ENCODE data around the gene HCFC2.
"Not testable (repeated sequence)": the region's sequence is repeated elsewhere in the genome, so short reads cannot be mapped to it uniquely, and the experiment has no call there.

The HCFC2 gene

GRCh38 chr12:104058802-104059201 is 5.5 kb upstream of the HCFC2 start:
- no peak for DNase-seq

DNA sequence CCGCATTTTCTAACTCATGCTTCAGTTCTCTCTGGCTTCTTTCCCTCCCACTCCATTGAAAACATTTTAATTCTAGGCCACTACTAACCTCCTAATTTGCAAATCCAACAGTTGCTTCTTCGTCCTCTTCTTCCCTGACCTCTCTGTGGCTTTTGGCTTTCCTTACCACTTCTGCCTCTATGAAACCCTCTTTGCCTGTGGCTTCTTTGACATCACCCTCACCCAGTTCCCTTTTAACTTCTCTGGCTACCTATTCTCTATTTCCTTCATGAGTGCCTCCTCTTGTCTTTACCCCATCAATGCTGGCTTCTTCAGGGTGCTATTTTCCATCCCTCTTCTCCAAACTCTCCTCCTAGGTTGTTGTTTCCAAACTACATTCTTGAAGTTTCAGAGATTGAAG is 4.4 kb upstream of the HCFC2 start:
- DNase-seq: no peak

GRCh38 chr12:104060791-104061190 is 3.5 kb upstream of the HCFC2 start:
- no peak for DNase-seq

DNA sequence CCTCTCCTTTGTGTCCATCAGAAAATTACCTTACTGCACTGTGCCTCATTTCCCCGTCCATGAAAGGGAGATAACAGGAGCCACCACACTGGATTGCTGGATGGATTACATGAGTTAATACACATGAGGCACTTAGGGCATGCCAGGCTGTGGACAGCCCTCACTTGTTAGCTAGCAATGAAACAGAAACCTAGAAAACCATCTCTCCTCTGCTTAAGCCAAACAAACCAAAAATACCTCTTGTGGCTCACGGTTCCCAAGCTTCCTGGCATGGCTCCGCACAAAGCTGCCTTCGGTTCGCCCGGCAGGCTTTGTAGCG is 660 bp upstream of the HCFC2 start:
- peak; percentile 46 for DNase-seq

GRCh38 chr12:104064842-104065427 is 604 bp downstream of the HCFC2 start:
- no peak for DNase-seq

GRCh38 chr12:104072099-104072498 is 7.8 kb downstream of the HCFC2 start:
- DNase-seq: no peak

GRCh38 chr12:104073699-104074098 is 9.4 kb downstream of the HCFC2 start:
- DNase-seq: no peak

DNA sequence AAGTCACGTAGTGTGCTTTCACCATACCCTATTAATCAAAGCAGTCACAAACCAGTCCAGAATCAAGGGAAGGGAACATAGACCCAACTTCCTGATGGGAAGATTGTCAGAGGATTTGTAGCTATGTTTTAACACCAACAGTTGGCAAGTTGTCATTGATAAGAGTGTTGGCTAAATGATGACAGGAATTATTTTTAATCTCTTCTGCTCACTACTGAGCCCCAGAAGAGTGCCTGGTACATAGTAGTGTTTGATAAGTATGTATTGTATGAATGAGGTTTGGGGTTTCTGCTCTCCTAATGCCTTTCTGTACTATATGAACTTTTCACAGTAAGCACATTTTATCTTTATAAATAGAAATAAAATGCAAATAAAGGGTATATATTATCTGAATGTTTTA is 14.7 kb downstream of the HCFC2 start:
- no peak for DNase-seq

DNA sequence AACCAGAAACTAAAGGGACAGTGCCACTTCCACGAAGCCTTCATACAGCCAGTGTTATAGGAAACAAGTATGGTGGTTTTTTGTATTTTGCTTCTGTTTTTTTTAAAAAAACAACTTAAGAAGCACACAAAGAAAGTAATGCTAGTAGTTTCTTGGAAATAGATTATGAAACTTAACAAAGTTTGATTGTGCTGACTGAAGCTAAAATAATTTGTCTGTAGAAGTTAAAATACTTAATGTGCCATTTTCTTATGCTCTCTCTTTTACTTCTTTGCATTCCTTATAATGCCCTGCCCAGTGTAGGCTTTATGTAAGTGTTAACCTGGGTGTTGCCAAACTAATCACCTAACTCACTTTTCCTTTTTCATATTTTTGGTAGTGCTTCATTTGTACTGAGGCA is 16.4 kb downstream of the HCFC2 start:
- no peak for DNase-seq

DNA sequence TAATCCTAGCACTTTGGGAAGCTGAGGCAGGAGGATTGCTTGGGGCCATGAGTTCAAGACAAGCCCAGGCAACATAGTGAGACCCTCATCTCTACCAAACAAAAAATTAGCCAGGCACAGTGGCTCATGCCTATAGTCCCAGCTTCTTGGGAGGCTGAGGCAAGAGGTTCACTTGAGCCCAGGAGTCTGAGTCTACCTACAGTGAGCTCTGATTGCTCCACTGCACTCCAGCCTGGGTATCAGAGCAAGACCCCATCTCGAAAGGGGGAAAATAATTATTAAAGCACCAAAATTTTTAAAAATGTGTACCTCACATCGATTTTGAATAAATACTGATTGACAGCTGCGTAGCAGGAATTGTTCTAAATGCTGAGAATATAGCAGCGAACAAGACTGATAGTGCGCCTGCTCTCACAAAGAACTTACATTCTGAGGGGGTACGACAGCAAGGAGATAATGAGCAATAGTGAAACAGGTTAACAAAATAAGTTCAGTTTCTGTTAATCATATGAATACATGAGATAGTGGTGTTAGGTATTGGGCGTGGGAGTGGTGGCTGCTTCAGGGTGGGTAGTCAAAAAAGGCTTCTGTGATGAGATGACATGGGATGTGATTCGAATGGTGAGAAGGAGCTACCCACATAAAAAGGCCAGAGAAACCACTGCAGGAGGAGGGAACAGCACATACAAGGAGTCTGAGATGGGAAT is 19.6 kb downstream of the HCFC2 start:
- no peak for DNase-seq

- no peak for DNase-seq
These were observed 26.4 kb downstream of the HCFC2 start for GRCh38 chr12:104090685-104091084.

- no peak for DNase-seq
These were observed 26.8 kb downstream of the HCFC2 start for GRCh38 chr12:104091136-104091535.

DNA sequence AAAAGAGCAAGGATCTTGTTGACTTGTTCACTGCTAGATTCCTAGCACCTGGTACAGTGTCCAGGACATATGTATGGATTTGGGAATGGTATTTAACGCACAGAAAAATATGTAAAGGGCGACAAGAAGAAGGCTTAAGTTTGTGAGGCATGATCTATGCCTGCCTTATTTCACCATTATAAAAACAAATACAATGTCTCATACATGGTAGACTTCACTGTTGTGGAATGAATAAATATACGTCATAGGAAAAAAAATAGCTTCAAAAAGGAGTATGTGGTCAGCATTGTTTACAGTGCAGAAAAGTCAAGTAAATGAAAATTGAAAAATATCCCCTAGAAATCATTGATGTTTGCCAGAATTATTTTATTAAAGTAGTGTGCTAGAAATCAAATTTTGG is 30.0 kb downstream of the HCFC2 start:
- no peak for DNase-seq

- no peak for DNase-seq
These were observed 31.0 kb downstream of the HCFC2 start for GRCh38 chr12:104095289-104095688.

DNA sequence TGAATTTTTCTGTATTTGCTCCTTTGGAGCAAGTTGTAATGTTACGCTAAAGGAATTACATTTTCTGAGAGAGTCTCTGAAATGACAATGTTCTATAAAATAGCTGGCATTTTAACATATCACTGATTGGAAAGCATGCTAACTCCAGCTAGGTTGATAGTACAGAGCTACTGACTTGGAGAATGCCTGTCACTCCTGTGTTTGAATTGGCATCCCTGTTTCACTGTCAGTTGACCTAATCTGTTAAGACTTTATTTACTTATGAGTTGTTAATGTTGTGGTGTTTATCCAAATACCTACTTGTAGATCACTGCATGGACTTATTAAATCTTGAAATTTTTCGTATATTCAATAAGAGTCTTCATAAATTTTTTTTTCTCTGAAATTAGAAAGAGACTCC is 33.6 kb downstream of the HCFC2 start:
- no peak for DNase-seq

GRCh38 chr12:104105461-104105860 is 41.1 kb downstream of the HCFC2 start:
- DNase-seq: no peak

DNA sequence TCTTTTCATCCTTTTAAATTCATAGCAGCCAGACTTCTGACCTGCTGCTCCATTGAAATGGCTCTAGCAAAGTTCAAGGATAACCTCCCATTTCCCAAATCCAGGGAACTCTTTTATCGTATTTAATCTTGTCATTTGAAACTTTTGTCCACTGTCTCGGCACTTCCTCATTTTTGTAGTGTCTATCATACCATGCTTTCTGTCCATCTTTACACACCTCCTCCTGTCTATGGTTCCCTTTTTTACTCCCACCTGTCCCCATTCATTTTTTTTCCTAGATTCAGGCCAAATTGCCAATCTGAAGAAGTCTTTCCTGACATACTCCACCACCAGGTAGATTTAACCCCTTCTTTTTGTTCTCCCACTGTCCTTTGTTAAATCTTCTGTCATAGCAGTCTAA is 42.6 kb downstream of the HCFC2 start:
- DNase-seq: no peak

DNA sequence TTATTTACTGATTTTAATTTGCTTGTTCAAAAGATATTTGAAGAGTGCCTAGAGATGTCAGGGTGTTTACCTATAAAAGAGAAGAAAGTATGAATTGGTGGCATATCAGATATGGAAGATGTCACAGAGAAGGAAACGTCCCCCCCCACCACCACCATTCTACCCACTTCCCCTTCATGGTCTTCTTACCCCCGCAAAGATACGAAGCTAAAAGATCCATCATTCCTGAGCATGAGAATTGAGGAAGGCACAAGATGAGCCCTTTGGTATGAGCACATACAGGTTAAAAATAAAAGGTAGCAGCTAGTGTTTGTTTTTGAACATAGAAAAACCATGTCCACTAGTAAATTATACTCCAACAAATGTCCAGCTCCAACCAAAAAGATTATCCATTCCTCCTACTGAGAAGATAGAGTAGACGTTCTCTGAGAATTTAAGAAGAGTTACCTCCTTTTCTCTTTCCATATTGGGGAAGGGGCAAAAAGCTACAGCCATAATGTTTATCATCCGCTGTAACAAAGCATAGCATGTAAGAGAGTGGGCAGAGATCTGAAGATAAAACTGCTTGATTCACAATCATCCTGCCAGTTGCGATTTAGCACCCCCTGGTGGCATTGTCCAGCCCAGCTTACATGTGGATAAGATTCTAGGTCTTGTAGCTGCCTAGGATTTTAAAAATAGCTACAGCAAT is 44.6 kb downstream of the HCFC2 start:
- DNase-seq: peak; percentile 84

GRCh38 chr12:104109446-104110271 is 45.3 kb downstream of the HCFC2 start:
- no peak for DNase-seq

DNA sequence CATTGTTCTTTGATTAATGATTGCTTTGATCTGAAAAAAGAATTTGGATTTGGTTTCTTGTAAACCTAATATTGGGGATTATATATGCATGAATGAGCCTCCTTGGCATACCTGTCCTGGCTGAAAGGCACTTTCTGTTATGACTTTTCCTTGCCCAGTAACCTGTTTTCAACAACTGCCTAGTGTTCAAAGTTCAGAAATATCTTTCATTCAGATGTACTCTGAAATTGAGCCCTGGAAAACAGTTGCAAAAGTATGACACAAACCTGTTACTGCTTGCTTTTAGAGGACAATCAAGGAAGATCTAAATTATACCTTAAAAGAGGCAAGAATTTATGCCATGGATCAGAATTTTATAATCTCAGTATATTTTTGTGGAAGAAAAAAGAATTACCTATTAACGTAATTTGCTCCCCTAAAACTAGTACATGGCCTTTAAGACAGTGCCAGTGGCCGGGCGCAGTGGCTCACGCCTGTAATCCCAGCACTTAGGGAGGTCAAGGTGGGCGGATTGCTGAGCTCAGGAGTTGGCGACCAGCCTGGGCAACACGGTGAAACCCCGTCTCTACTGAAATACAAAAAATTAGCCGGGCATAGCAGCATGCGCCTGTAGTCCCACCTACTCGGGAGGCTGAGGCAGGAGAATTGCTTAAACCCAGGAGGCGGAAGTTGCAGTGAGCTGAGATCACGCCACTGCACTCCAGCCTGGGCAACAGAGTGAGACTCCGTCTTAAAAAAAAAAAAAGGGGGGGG is 50.7 kb downstream of the HCFC2 start:
- not testable (repeated sequence) for DNase-seq

DNA sequence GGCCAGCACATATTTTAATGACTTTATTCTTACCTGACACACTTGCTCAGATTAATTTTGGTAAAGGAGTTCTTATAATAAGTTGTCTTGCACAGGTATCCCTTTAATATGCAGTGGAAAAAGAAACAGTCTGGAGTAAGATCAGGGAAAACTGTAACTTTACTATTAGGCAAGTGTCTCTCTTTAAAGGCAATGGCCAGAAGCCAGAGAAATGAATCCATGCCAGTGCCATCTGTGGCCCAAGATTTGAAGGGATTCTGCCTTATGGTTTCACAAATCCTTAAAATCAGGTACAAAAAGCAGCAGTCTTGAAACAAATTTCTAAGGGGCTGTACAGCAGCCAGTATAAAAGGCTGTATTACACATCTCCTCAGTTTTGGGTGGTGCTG is 51.2 kb downstream of the HCFC2 start:
- DNase-seq: no peak

DNA sequence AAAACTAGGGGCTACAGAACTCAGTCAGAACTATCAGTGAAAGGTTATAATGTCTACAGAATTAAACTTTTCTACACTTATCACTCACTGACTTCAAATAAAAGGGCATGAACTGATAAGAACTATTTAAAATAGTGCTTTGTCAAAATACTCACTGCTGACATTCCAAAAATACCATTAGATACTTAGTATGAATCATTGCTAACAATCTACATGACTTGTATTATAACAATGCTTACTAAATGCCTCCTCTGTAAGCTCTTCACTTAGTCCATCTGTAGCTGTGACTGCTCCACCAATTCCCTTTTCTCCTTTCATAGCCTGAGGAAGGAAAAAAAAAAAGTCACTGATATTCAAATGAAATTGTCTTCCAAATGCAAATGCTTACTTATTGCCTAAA is 56.7 kb downstream of the HCFC2 start:
- DNase-seq: no peak

DNA sequence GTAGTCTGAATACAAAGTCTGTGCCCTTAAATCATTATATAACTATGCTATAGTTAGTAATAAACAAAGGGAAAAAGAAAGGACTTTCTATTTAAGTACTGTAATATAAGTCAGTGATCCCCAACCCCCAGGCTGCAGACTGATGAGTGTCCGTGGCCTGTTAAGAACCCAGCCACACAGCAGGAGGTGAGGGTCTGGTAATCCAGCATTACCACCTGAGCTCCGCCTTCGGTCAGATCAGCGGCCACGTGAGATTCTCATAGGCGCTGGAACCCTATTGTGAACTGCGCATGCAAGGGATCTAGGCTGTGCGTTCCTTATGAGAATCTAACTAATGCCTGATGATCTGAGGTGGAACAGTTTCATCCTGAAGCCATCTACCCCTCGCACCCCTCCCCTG is 58.0 kb downstream of the HCFC2 start:
- DNase-seq: no peak

Data from NCI-H1105 treated with DMSO at 0.1 percent for 48 hours (cell line).